C1 segment of cervical spinal cord (tissue), 14 donors: ENCODE results near the gene HTR7.
"Not testable (repeated sequence)": the region's sequence is repeated elsewhere in the genome, so short reads cannot be mapped to it uniquely, and the experiment has no call there.

Experiments
- DNase-seq, 14 donors: peaks; one replicate each; lab custom pipeline; 2025; lab: John Stamatoyannopoulos, UW

HTR7 gene

GRCh38 chr10:90858461-90858968 is 676 bp upstream of the HTR7 start:
- DNase-seq: no peak

- no peak for DNase-seq
These were observed 740 bp downstream of the HTR7 start for GRCh38 chr10:90856964-90857634.

GRCh38 chr10:90856261-90856660 is 1.6 kb downstream of the HTR7 start:
- no peak for DNase-seq

GRCh38 chr10:90855126-90855525 is 2.7 kb downstream of the HTR7 start:
- no peak for DNase-seq

GRCh38 chr10:90849956-90850749 is 7.7 kb downstream of the HTR7 start:
- DNase-seq: no peak

GRCh38 chr10:90847436-90847835 is 10.4 kb downstream of the HTR7 start:
- DNase-seq: no peak

GRCh38 chr10:90846746-90847145 is 11.1 kb downstream of the HTR7 start:
- no peak for DNase-seq

GRCh38 chr10:90845726-90846125 is 12.1 kb downstream of the HTR7 start:
- no peak for DNase-seq

- no peak for DNase-seq
These were observed 15.1 kb downstream of the HTR7 start for GRCh38 chr10:90842725-90843124.

- DNase-seq: no peak
These were observed 20.4 kb downstream of the HTR7 start for GRCh38 chr10:90837486-90837885.

GRCh38 chr10:90834326-90834725 is 23.5 kb downstream of the HTR7 start:
- DNase-seq: no peak

GRCh38 chr10:90832111-90832510 is 25.7 kb downstream of the HTR7 start:
- DNase-seq: no peak

GRCh38 chr10:90822508-90822907 is 35.3 kb downstream of the HTR7 start:
- DNase-seq: no peak

GRCh38 chr10:90821864-90822263 is 36.0 kb downstream of the HTR7 start:
- DNase-seq: not testable (repeated sequence)

- no peak for DNase-seq
These were observed 37.9 kb downstream of the HTR7 start for GRCh38 chr10:90819911-90820310.

- no peak for DNase-seq
These were observed 39.1 kb downstream of the HTR7 start for GRCh38 chr10:90818736-90819135.

- DNase-seq: no peak
These were observed 40.5 kb downstream of the HTR7 start for GRCh38 chr10:90817128-90817889.

- DNase-seq: no peak
These were observed 41.4 kb downstream of the HTR7 start for GRCh38 chr10:90816466-90816865.

GRCh38 chr10:90813594-90814365 is 44.1 kb downstream of the HTR7 start:
- DNase-seq: no peak

GRCh38 chr10:90807106-90807505 is 50.7 kb downstream of the HTR7 start:
- not testable (repeated sequence) for DNase-seq

GRCh38 chr10:90806677-90807076 is 51.2 kb downstream of the HTR7 start:
- DNase-seq: no peak
